Vagina (tissue), 2 donors: ENCODE data around the gene MDP1.

Experiments used
- CTCF ChIP-seq, 3 experiments: fragments of 450-650 bp in 2 of 3; fragments of 200-600 bp in 1 of 3; sonication (generic) in 1 of 3; IDR thresholded peaks; one replicate each; pipeline ENCODE4 v1.5.1; 2017 to 2019; ENCODE audit warnings: antibody characterized with exemption in 3 of 3, mild to moderate bottlenecking in 2 of 3, moderate library complexity in 2 of 3
- POLR2AphosphoS5 ChIP-seq, 2 donors: sonication (generic); formaldehyde crosslinking; IDR thresholded peaks; one replicate each; pipeline ENCODE4 v1.9.0; 2017; ENCODE audit warnings: antibody characterized with exemption in 2 of 2, mild to moderate bottlenecking in 2 of 2, low read depth in 1 of 2; ENCODE audit not compliant: insufficient read depth in 1 of 2

GRCh38 chr14:24197056-24197450 is 18.8 kb downstream of the MDP1 start:
- TF ChIP-seq CTCF (IDR thresholded peaks at IDR 0.05) (no peak), POLR2AphosphoS5 (IDR thresholded peaks at IDR 0.05; ENCODE audit: insufficient read depth in 1 of 2, low read depth in 1 of 2) (no peak)
